T-helper 2 cell treated with Interferon-gamma antibody and Interleukin-4, amounts not matched to agents 100 ng/mL and 5 ng/mL, for 36 hours (primary cell): ENCODE data around the gene MYH7. TPM values are rescaled to one million over a fixed set of nuclear protein-coding genes. Genes with fewer than 3 reads are reported as not detected.

ENCODE experiments used
- intact Hi-C: fragments of 100-400 bp; cut with micrococcal nuclease; formaldehyde crosslinking; loops from one replicate; pipeline ENCODE4 v1.15.1; 2023
- total RNA-seq: library from RNA; stranded (reverse); gene quantifications from 2 replicates; pipeline ENCODE4 v1.2.3, GENCODE V29; 2022

Gene MYH7
- total RNA-seq, 1 donor from 2014 or later, result not detected

- intact Hi-C loops, result no loop called here
Observed at GRCh38 chr14:23373041-23373440, 62.4 kb downstream of the MYH7 start.

GRCh38 chr14:23372509-23372908 lies 63.0 kb downstream of the MYH7 start, which contains the start of gene IL25:
Gene IL25, plus strand, starts transcription at chr14:23372809.
- intact Hi-C loops, result no loop called here

- intact Hi-C loops, result no loop called here
Observed at GRCh38 chr14:23371865-23372264, 63.6 kb downstream of the MYH7 start.

GRCh38 chr14:23370221-23370620 lies 65.2 kb downstream of the MYH7 start:
- intact Hi-C loops, result no loop called here

- intact Hi-C loops, result no loop called here
Observed at GRCh38 chr14:23366426-23366921, 69.0 kb downstream of the MYH7 start.

- intact Hi-C loops, result no loop called here
Observed at GRCh38 chr14:23365732-23366425, 69.6 kb downstream of the MYH7 start.

- intact Hi-C loops, result no loop called here
Observed at GRCh38 chr14:23365036-23365731, 70.3 kb downstream of the MYH7 start, which contains the start of gene EFS. Gene EFS, minus strand, starts transcription at chr14:23365172. Its CDS starts 147 bp downstream, at chr14:23365025.

- intact Hi-C loops, result no loop called here
Observed at GRCh38 chr14:23364164-23365035, 71.1 kb downstream of the MYH7 start.

Other genes with a start within 250 kb of the MYH7 start
- gene RNF212B, start 197.7 kb downstream of the MYH7 start, total RNA-seq, result not detected in 2 replicates
- gene HOMEZ, start 149.5 kb downstream of the MYH7 start, total RNA-seq, result 10.3 and 10.9 TPM in 2 replicates
- gene PPP1R3E, start 132.8 kb downstream of the MYH7 start, total RNA-seq, result 26.3 and 26.5 TPM in 2 replicates
- 6.4 and 8.5 TPM in 2 replicates for gene BCL2L2, start 128.8 kb downstream of the MYH7 start, total RNA-seq
- 195 and 196 TPM in 2 replicates for gene PABPN1, start 114.2 kb downstream of the MYH7 start, total RNA-seq
- 1.4 and 2.0 TPM in 2 replicates for gene SLC22A17, start 82.8 kb downstream of the MYH7 start, total RNA-seq
- gene EFS, start 70.5 kb downstream of the MYH7 start, total RNA-seq, result not detected in 2 replicates
- not detected in 2 replicates for gene IL25, start 62.9 kb downstream of the MYH7 start, total RNA-seq
- not detected in 2 replicates for gene CMTM5, start 58.6 kb downstream of the MYH7 start, total RNA-seq
- 0.05 TPM in 1 of 2 replicates, not detected in the other for gene MYH6, start 27.4 kb downstream of the MYH7 start, total RNA-seq
- 46.2 and 46.3 TPM in 2 replicates for gene NGDN, start 34.0 kb upstream of the MYH7 start, total RNA-seq
- 0.98 and 1.3 TPM in 2 replicates for gene ZFHX2, start 116.1 kb upstream of the MYH7 start, total RNA-seq
- 10.9 and 19.9 TPM in 2 replicates for gene THTPA, start 120.6 kb upstream of the MYH7 start, total RNA-seq
- 251 and 253 TPM in 2 replicates for gene AP1G2, start 132.1 kb upstream of the MYH7 start, total RNA-seq
- gene JPH4, start 143.1 kb upstream of the MYH7 start, total RNA-seq, result not detected in 2 replicates
- 2.0 and 2.4 TPM in 2 replicates for gene DHRS2, start 200.7 kb upstream of the MYH7 start, total RNA-seq